AG09309 (cell line): ENCODE results near the gene WDR55.
"Not testable (repeated sequence)": the region's sequence is repeated elsewhere in the genome, so short reads cannot be mapped to it uniquely, and the experiment has no call there.

Experiments used
- DNase-seq: peaks from one replicate; pipeline ENCODE4 v3.0.0-alpha.2; 2010; ENCODE audit warnings: low read depth
- H3K4me3 ChIP-seq: 2 replicates; pipeline ENCODE4 v1.5.1; 2011; ENCODE audit warnings: mild to moderate bottlenecking, low read depth, low read length, moderate library complexity; ENCODE audit not compliant: control insufficient read depth
- TF ChIP-seq, protein P1 (sequence below): IDR thresholded peaks from 2 replicates; pipeline ENCODE4 v1.5.1; 2011; ENCODE audit warnings: mild to moderate bottlenecking, low read depth, low read length, inconsistent platforms; ENCODE audit not compliant: insufficient read depth, control insufficient read depth; ENCODE audit errors: missing control alignments

The WDR55 gene

DNA sequence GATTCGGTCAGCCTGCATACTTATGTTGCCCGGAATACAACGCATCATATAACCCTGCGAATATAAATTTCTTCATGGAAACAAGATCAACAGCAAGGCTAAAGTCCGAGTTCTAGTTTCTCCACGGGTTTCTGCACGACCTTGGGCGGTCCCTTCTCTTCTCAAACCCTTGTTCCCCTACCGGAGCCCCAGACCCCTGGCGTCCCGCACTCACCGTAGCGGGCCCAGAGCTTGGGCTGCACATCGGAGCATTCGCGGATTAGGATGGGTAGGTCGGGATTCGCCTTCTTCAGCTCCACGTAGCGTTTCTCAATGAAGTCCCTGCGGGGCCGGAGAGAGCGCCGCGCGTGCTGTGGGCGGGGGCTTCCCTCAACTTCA is 17.7 kb upstream of the WDR55 start:
- H3K4me3 ChIP-seq = peak overlapping the region; percentile 84
- no peak for DNase-seq
- TF ChIP-seq, protein P1, sequence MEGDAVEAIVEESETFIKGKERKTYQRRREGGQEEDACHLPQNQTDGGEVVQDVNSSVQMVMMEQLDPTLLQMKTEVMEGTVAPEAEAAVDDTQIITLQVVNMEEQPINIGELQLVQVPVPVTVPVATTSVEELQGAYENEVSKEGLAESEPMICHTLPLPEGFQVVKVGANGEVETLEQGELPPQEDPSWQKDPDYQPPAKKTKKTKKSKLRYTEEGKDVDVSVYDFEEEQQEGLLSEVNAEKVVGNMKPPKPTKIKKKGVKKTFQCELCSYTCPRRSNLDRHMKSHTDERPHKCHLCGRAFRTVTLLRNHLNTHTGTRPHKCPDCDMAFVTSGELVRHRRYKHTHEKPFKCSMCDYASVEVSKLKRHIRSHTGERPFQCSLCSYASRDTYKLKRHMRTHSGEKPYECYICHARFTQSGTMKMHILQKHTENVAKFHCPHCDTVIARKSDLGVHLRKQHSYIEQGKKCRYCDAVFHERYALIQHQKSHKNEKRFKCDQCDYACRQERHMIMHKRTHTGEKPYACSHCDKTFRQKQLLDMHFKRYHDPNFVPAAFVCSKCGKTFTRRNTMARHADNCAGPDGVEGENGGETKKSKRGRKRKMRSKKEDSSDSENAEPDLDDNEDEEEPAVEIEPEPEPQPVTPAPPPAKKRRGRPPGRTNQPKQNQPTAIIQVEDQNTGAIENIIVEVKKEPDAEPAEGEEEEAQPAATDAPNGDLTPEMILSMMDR = no peak

DNA sequence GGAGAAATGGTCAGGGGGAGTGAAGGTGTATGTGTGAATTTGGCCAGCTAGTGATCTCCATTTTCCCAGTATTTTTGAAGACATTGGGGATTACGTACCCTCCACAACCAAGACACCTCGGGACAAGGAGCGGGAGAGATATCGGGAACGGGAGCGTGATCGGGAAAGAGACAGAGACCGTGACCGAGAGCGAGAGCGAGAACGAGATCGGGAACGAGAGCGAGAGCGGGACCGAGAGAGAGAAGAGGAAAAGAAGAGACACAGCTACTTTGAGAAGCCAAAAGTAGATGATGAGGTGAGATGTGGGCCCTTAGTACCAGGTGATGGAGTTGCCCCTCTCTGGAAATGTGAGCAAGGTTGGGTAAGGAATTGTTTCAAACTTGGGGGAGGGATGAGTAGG is 5.8 kb upstream of the WDR55 start:
- no peak overlapping the region for H3K4me3 ChIP-seq
- TF ChIP-seq, protein P1 = no peak
- no peak for DNase-seq

DNA sequence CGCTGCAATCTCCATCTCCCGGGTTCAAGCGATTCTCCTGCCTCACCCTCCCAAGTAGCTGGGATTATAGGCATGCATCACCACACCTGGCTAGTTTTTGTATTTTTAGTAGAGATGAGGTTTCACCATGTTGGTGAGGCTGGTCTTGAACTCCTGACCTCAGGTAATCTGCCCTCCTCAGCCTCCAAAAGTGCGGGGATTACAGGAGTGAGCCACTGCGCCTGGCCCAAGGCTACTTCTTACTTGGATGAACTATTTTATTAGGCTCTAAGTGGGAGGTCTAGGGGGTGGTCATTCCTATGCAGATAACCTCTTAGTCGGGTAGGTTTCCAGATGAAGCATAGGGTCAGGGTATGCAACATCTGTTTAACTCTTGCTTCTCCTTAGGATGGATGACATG is 4.3 kb upstream of the WDR55 start:
- H3K4me3 ChIP-seq, DNase-seq: not testable (repeated sequence)

DNA sequence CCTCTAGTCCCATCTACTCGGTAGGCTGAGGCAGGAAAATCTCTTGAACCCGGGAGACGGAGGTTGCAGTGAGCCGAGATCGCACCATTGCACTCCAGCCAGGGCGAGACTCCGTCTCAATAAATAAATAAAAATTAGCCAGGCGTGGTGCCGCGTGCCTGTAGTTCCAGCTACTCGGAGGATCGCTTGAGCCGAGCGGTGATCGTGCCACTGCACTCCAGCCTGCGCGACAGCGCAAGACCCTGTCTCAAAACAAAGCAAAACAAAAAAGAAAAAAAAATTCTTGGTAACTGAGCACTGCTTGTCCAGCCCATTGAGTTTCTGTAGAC is 710 bp upstream of the WDR55 start:
- TF ChIP-seq, protein P1 = no peak
- peak overlapping the region; percentile 91 for H3K4me3 ChIP-seq
- DNase-seq = no peak

DNA sequence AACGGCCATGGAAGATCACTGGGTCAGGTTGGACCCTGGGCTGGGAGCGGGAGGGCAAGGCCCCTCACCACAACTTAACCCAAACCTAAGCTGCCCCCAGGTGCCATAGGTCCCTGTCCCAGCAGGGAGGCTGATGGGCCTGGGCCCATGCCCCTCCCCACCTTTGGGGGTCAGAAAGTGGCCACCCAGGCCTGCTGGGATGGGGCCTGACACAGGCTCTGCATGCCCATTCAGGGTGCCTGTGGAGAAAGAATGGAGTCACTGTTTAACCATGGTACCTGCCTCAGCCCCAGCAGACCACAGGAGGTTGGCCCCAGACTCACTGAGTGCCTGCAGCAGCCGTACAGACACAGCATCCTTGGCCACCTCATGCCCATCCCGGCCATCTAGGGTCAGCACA is 6.3 kb downstream of the WDR55 start:
- DNase-seq, H3K4me3 ChIP-seq: not testable (repeated sequence)

DNA sequence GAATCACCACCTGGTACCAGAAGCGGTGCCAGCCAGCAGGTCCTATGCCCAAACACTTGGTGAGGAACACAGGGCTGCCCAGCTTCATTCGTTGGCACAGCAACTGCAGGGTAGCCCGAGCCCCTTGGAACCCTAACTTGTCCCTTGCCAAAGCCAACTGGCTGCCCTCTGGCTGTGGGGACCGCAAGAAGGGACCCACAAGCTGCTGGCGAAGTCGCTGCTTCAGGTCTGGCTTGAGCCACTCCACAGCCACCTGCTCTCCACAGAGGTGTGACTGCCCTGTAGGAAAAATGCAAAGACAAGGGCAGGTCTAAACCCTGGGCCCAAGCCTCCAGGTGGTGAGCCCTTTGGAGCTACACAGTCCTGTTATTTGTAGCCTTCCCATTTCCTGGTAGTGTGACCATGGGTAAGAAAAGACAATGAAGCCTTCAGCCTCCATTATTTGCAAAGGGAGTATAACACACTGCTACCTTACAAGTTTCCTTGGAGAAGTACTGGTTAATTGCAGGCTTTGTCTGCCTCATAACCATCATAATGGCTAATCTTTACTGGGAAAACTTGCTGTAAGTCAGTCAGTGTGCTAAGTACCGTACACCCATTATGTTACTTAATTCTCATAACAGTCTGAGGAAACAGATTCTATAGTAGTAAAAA is 6.9 kb downstream of the WDR55 start:
- TF ChIP-seq, protein P1 = no peak
- H3K4me3 ChIP-seq = no peak overlapping the region
- DNase-seq = no peak

DNA sequence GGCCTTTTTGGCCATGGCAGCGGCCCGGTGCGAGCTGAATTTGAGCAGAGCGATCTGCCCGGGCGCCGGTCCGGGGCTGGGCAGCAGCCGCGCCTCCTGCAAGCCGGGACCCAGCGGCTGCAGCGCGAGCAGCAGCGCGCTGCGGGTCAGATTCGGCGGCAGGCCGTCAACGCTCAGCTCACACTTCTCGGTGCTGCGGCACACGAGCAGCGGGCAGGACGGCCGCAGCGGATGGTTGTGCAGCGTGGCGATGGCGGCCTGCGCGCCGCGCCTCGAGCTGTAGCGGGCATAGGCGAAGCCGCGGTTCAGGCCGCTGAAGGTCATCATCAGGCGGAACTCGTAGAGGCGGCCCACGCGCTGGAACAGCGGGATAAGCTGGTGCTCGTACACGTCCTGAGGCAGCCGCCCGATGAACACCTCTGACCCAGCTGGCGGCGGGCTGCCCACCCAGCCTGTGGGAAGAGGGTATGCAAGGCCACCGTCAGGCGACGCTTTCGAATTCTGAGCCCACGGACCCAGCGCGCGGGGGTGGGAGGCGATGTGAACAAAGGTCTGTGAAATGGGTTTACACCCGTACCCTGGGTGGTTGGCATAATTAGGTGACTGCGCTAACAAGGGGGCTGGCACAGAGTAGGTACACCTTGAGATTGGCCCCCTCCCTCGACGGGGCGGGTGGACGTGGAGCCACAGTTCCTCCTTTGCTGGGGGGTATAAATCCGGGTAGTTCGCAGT is 7.9 kb downstream of the WDR55 start:
- no peak overlapping the region for H3K4me3 ChIP-seq
- TF ChIP-seq, protein P1 = no peak
- no peak for DNase-seq

DNA sequence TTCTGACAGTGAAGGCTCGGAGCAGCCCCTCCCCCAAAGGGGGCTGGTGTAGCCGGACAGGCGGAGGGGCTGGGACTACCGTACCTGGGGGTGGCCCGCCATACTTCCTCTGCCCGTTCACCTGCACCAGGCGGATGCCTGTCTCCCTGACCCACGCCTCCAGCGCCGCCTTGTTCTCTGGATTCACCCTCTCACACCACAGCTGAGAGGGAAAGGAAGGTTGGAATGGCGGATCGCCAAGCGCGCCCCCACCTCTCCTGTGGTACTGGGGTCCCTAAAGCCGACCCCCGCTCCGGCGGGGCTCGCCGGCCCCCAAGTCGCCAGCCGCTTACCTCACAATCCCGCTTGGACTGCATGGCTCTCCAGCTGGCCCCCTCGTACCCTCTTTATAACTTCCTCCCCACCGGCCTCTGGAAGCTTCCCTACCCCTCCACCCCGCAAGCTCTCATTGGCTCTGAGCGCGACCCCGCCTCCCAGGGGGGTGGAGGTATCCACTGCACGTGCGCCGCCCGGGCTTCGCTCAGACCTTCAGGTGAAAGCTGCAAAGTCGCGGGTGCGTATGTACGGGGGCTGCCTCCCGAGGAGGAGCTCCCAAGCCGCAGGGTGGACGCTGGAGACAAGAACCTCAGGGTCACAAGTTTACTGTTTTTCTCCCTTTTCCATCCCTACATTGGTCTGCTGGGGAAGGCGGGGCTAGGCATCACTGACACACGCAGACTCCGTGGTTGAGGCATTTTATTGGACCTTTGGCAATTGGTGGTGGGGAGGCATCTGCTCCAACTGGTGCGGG is 8.7 kb downstream of the WDR55 start, which contains the start of gene DND1:
Gene DND1 (minus strand): TSS at position 390 of the 790 bp plus-strand sequence. CDS start 34 bp downstream, at position 356.
- no peak for DNase-seq
- no peak within 1 kb of the TSS for H3K4me3 ChIP-seq
- TF ChIP-seq, protein P1 = no peak
